Fibroblast of lung (primary cell): ENCODE results near the gene UHRF2.

Experiments
- EZH2 ChIP-seq: IDR thresholded peaks from 2 replicates; pipeline ENCODE4 v1.5.1; 2012; ENCODE audit warnings: low read length, control low read depth, mild to moderate bottlenecking; ENCODE audit errors: missing control alignments
- TF ChIP-seq, protein P1 (sequence below), 2 donors: IDR thresholded peaks in 1 of 2; conservative IDR thresholded peaks in 1 of 2; 1 replicate in 1 of 2; 2 replicates in 1 of 2; pipeline ENCODE4 v1.5.1; 2011 to 2012; ENCODE audit warnings: low read length in 2 of 2, control low read depth in 1 of 2, inconsistent platforms in 1 of 2, low read depth in 1 of 2, mild to moderate bottlenecking in 1 of 2

DNA sequence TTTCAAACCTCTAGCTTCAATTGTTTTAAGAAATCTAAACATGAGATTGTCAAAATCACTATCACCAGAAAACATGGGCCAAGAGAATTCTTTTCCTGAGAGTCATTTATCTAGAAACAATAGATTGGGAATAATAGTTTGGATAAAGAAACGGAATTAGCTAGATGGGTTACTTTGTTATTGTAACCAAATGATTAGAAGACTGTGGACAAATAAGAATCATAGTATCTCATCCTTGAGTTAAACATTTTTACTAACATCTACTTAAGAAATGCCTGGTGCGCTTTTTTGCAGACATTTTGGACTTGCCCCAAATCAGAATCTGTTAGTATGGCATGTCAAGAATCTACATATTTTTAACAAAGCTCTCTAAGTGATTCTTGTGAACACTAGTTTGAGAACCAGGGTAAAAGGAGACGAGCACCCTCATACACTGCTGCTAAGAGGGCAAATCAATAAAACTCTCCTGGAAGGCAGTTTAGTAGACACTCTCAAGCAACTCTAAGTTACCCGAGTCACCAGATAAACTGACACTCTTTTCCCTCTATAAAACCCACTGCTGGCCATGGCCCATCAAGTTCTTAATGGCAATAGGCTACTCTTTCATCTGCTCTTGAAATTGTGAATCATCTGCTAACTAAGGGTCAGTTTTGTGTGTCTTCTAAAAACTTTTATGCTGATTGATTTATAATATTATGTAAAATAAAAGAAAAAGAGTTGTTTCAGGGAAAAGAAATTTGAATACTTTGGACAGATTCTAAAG is 45.7 kb upstream of the UHRF2 start:
- TF ChIP-seq, protein P1, sequence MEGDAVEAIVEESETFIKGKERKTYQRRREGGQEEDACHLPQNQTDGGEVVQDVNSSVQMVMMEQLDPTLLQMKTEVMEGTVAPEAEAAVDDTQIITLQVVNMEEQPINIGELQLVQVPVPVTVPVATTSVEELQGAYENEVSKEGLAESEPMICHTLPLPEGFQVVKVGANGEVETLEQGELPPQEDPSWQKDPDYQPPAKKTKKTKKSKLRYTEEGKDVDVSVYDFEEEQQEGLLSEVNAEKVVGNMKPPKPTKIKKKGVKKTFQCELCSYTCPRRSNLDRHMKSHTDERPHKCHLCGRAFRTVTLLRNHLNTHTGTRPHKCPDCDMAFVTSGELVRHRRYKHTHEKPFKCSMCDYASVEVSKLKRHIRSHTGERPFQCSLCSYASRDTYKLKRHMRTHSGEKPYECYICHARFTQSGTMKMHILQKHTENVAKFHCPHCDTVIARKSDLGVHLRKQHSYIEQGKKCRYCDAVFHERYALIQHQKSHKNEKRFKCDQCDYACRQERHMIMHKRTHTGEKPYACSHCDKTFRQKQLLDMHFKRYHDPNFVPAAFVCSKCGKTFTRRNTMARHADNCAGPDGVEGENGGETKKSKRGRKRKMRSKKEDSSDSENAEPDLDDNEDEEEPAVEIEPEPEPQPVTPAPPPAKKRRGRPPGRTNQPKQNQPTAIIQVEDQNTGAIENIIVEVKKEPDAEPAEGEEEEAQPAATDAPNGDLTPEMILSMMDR (conservative IDR thresholded peaks at IDR 0.05 in 1 of 2, IDR thresholded peaks at IDR 0.05 in 1 of 2; ENCODE audit: low read depth in 1 of 2, low read length in 2 of 2): no peak
- TF ChIP-seq EZH2: no peak
